ENCODE results near the gene GPER1. TPM values are rescaled to one million over a fixed set of nuclear protein-coding genes. Genes with fewer than 3 reads are reported as not detected.

The GPER1 gene
- polyA plus RNA-seq, 1 donor (not counting 4 experiments of a cell fraction or from before 2014, with no cell fraction given) = 0.05 TPM

GRCh38 chr7:1093916-1094508 is 6.1 kb downstream of the GPER1 start:
- no peak overlapping the region for H3K27ac ChIP-seq (ENCODE audit: control insufficient read depth, insufficient read depth, low read length)
- H3K9ac ChIP-seq (ENCODE audit: control insufficient read depth, extremely low read depth, insufficient read depth, low read length) = no peak overlapping the region
- peaks cover 14% of the 10 kb centered on the region for H3K4me1 ChIP-seq (ENCODE audit: control insufficient read depth, extremely low read depth, insufficient read depth, low read length)
- no peak overlapping the region for H3K4me3 ChIP-seq (ENCODE audit: control insufficient read depth in 2 of 3, extremely low read depth in 1 of 3, insufficient read depth in 2 of 3, low read depth in 1 of 3, low read length in 3 of 3)
- dilution Hi-C loops (cut with MboI; ENCODE audit: extremely low pct_ligation_motif_present, low sequenced_read_pairs) = no loop called here
- no peak overlapping the region for H3K4me2 ChIP-seq (ENCODE audit: control insufficient read depth, extremely low read depth, insufficient read depth, low read depth, low read length)
- H3K36me3 ChIP-seq (ENCODE audit: control insufficient read depth in 2 of 2, extremely low read depth in 1 of 2, insufficient read depth in 2 of 2, low read length in 2 of 2) = peaks cover 0 to 12% of the 10 kb centered on the region in 2 experiments
- no peak overlapping the region for H2AFZ ChIP-seq (ENCODE audit: control insufficient read depth, low read length)
- no peaks in the 10 kb centered on the region for H3K9me1 ChIP-seq (ENCODE audit: control insufficient read depth, extremely low read depth, insufficient read depth, low read length)
- peaks cover 12% of the 10 kb centered on the region for H4K20me1 ChIP-seq (ENCODE audit: control insufficient read depth, extremely low read depth, insufficient read depth, low read length)
- no peak for TF ChIP-seq CTCF (optimal IDR thresholded peaks at IDR 0.05 in 1 of 3, IDR thresholded peaks at IDR 0.05 in 1 of 3, conservative IDR thresholded peaks at IDR 0.05 in 1 of 3; ENCODE audit: extremely low read depth in 1 of 3, insufficient read depth in 2 of 3, low read length in 3 of 3)
- TF ChIP-seq EZH2 (IDR thresholded peaks at IDR 0.05; ENCODE audit: low read length) = no peak
- no peaks in the 10 kb centered on the region for H3K27me3 ChIP-seq (ENCODE audit: control insufficient read depth, extremely low read depth, insufficient read depth, low read length)
- DNase-seq (ENCODE audit: low read depth, low spot score) (no peak), FAIRE-seq (no peak)
- peaks cover 11% of the 10 kb centered on the region for H3K79me2 ChIP-seq (ENCODE audit: control insufficient read depth, insufficient read depth, low read length)
- no peaks in the 10 kb centered on the region for H3K9me3 ChIP-seq (ENCODE audit: control insufficient read depth, low read depth, low read length)

DNA sequence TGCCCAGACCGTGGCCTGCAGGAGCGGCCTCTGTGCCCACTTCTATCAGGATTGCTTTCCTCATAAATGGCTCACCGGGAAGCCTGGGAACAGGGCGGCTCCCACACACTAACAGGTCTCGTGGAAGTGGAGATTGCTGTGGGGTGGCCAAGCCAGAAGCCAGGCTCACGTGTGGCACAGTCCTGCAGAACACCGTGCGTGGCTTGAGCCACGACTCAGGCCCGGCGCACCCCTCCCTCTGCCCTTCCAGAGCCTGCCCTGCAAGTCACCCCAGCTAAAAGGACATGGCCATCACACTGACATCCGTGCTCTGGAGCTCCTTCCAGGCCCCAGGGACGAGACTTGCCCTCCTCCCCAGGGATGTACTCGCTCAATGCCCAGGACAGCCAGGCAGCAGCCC is 7.0 kb downstream of the GPER1 start:
- no peaks in the 10 kb centered on the region for H3K27me3 ChIP-seq (ENCODE audit: control insufficient read depth, extremely low read depth, insufficient read depth, low read length)
- no peak overlapping the region for H3K4me2 ChIP-seq (ENCODE audit: control insufficient read depth, extremely low read depth, insufficient read depth, low read depth, low read length)
- H3K9ac ChIP-seq (ENCODE audit: control insufficient read depth, extremely low read depth, insufficient read depth, low read length) = no peak overlapping the region
- TF ChIP-seq CTCF (optimal IDR thresholded peaks at IDR 0.05 in 1 of 3, IDR thresholded peaks at IDR 0.05 in 1 of 3, conservative IDR thresholded peaks at IDR 0.05 in 1 of 3; ENCODE audit: extremely low read depth in 1 of 3, insufficient read depth in 2 of 3, low read length in 3 of 3) (no peak), EZH2 (IDR thresholded peaks at IDR 0.05; ENCODE audit: low read length) (no peak)
- H3K4me3 ChIP-seq (ENCODE audit: control insufficient read depth in 2 of 3, extremely low read depth in 1 of 3, insufficient read depth in 2 of 3, low read depth in 1 of 3, low read length in 3 of 3) = no peak overlapping the region
- peaks cover 0 to 12% of the 10 kb centered on the region in 2 experiments for H3K36me3 ChIP-seq (ENCODE audit: control insufficient read depth in 2 of 2, extremely low read depth in 1 of 2, insufficient read depth in 2 of 2, low read length in 2 of 2)
- H2AFZ ChIP-seq (ENCODE audit: control insufficient read depth, low read length) = no peak overlapping the region
- H3K27ac ChIP-seq (ENCODE audit: control insufficient read depth, insufficient read depth, low read length) = no peak overlapping the region
- H3K4me1 ChIP-seq (ENCODE audit: control insufficient read depth, extremely low read depth, insufficient read depth, low read length) = peaks cover 14% of the 10 kb centered on the region
- peaks cover 12% of the 10 kb centered on the region for H4K20me1 ChIP-seq (ENCODE audit: control insufficient read depth, extremely low read depth, insufficient read depth, low read length)
- no peaks in the 10 kb centered on the region for H3K9me1 ChIP-seq (ENCODE audit: control insufficient read depth, extremely low read depth, insufficient read depth, low read length)
- FAIRE-seq (no peak), DNase-seq (ENCODE audit: low read depth, low spot score) (no peak)
- peaks cover 11% of the 10 kb centered on the region for H3K79me2 ChIP-seq (ENCODE audit: control insufficient read depth, insufficient read depth, low read length)
- dilution Hi-C loops (cut with MboI; ENCODE audit: extremely low pct_ligation_motif_present, low sequenced_read_pairs) = no loop called here
- no peaks in the 10 kb centered on the region for H3K9me3 ChIP-seq (ENCODE audit: control insufficient read depth, low read depth, low read length)
